HG02623 (cell line): ENCODE measurements around the gene NCAPG2.

ENCODE experiments used
- ATAC-seq: cut with Tn5 transposase; IDR thresholded peaks from one replicate; pipeline ENCODE4 v1.9.1; 2021; ENCODE audit warnings: moderate library complexity; ENCODE audit not compliant: unreplicated experiment

The NCAPG2 gene

GRCh38 chr7:158606129-158606528, 98.5 kb downstream of the NCAPG2 start:
- ATAC-seq: no peak

DNA sequence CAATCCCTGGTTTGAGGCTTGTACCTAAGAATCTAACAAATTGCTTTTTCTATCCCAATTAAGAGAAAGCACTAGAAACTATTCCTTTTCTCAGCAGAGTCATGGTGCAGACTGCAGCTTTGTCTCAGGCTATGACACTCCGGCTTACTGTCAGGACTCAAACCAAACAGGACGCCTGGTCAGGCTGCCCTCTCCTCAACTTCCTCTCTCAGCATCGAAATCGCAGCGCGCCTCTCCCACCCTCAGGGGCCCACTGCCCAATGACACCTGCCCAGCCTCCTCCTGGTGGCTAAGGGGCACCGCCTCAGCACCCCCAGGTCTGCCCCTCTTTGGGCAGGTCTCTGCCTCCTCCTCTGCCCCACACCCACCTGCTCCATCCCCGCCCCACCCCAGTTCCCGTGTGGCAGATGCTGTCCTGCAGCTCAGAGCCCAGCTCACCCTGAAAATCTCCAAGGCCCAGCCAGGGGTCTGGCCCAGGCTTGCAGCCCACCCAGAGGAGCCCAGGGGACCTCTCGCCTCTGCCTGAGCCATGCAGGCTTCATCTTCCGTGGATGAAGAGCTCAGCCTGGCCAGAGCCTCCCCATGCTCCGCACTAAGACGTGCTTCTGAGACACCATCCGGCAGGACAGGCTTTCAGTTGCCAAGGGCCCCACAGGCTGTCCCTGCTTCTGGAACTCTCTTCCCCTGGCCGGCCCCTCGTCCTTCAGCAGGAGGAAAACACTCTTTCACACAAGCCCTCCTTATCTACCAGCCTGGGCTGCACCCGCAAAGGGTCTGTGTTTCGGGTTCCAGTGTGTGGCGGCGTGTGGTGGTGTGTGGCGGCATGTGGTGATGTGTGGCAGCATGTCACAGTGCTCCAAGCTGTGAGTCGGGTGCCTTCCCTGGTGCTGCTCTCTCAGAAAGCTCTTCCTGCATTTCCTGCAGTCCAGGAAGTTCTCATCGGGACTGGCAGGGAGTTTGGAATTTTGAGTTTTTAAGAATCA, 100.5 kb downstream of the NCAPG2 start:
- no peak for ATAC-seq

GRCh38 chr7:158602905-158603772, 101.5 kb downstream of the NCAPG2 start:
- ATAC-seq: peak; percentile 76

DNA sequence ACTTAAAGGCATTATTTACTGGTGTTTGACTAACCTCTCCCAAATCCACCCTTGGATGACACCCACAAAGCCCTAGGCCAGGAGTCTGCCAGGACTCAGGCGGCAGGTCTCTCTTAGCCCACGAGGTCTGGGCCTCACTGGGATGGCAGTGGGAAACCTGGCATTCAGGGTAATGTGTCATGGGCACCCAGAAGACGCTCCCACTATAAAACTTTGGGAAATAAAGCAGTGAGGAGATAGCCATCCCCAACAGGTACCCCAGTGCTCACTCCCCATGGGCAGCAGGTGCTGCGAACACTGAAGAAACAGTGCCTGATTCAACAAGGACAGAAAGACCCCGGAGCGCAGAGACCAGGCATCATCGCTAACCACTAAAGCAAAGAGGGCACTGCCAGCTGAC, 102.6 kb downstream of the NCAPG2 start:
- ATAC-seq: no peak

DNA sequence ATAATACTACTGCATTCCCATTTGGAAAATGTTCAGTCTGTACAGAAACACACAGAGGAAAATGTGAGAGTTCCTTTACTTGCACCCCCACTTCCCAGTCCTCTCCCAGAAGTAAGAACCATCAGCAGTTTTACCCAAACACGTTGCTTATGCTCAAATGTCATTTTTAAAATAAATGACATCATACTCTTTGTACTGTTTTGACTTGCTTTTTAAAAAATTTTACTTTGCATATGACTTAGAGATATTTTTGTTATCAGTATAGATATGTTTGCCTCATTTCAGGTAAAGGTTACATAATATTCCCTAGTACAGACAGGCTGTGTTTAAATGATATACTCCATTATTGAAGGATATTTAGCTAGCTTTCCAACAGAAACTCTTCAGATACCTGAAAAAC, 103.5 kb downstream of the NCAPG2 start:
- ATAC-seq: no peak

DNA sequence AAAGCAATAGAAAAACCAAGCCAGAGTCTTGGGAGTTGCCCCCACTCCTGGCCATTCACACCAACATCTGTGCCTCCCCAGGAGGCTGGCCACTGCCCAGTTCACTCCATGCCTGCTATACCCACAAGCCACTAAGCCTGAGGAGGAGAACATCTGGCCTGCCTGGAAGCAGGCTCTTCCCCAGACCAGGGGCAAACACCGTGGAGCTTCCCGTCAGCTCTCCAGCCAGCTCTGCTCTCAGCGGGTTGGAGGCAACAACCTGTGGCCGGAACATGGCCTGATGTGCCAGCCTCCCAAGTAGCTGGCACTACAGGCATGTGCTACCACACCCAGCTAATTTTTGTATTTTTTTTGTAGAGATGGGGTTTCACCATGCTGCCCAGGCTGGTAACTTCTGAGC, 107.9 kb downstream of the NCAPG2 start:
- no peak for ATAC-seq

DNA sequence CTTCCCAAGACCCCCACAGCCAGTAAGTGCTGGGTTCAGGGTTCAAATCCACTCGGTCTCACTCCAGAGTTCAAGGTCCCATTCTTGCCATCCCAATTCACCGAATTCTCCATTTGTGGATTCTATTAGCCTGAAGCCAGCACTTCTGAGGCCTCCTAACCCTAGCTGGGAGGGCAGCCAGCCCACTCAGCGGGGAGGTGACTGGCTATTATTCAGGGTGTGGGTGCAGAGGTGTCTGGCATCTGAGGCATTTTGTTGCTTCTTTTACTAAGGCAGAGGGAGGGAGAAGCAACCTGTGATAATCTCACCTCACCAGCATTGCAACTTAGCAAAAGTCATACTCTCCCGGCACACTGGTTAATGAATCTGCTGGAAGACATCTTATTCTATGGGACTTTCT, 108.3 kb downstream of the NCAPG2 start:
- ATAC-seq: no peak

DNA sequence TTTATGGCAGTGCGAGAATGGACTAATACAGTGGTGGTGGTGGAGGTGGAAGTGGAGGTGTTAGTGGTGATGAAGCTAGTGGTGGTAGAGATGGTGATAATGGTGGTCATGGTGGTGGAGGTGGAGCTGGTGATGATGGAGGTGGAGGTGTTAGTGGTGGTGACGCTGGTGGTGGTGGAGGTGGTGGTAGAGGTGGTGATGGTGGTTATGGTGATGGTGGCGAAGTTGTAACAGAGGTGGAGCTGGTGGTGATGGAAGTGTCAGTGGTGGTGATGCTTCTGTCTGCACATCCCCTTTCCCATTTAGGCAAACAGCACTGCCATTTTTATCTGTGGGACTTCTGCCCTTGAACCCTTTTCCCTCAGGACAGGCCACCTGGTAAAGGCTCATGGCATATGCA, 109.5 kb downstream of the NCAPG2 start:
- no peak for ATAC-seq

- ATAC-seq: no peak
Measured at GRCh38 chr7:158592541-158592940, 112.1 kb downstream of the NCAPG2 start.

- no peak for ATAC-seq
Measured at GRCh38 chr7:158591944-158592343, 112.7 kb downstream of the NCAPG2 start.

- ATAC-seq: no peak
Measured at GRCh38 chr7:158590181-158590530, 114.4 kb downstream of the NCAPG2 start.

DNA sequence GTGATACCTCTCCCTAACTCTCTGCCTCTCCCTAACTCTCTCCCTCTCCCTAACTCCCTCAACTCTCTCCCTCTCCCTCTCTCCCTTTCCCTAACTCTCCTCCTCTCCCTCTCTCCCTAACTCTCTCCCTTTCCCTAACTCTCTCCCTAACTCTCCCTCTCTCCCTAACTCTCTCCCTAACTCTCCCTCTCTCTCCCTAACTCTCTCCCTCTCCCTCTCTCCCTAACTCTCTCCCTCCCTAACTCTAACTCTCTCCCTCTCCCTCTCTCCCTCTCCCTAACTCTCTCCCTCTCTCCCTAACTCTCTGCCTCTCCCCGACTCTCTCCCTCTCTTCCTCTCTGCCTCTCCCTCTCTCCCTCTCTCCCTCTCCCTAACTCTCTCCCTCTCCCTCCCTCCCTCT, 115.0 kb downstream of the NCAPG2 start:
- ATAC-seq: no peak

DNA sequence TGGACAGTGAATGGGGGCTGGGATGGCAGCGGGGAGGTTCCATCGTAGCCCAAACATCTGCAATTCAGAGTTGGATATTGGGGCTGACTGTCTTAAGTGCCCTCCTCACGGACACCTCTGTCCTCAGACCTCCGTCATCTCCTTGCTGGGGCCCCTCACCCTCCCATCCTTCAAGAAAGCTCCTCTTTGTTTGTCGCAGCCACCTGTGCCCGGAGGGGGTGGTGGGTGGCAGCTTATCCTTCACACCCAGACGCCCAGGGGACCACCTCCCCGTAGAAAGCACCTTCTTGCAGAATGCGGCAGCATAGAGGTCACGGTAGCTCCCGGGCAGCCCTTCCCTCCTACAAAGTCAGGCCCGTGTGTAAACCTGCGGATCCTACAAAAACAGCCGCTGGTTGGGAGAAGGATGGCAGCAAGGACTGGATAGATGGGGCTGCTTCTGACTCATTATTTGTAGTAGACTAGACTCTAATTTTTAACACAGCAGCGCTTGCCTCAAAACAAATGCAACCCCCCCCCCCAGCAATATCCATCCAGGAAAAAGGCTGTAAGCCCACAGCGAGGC, 115.6 kb downstream of the NCAPG2 start:
- ATAC-seq: no peak

GRCh38 chr7:158588085-158588877, 116.3 kb downstream of the NCAPG2 start:
- no peak for ATAC-seq

- no peak for ATAC-seq
Measured at GRCh38 chr7:158587162-158588084, 117.2 kb downstream of the NCAPG2 start, which contains the start of gene PTPRN2. Gene PTPRN2, minus strand, starts transcription at chr7:158587823.

GRCh38 chr7:158586499-158587161, 118.0 kb downstream of the NCAPG2 start:
- no peak for ATAC-seq

DNA sequence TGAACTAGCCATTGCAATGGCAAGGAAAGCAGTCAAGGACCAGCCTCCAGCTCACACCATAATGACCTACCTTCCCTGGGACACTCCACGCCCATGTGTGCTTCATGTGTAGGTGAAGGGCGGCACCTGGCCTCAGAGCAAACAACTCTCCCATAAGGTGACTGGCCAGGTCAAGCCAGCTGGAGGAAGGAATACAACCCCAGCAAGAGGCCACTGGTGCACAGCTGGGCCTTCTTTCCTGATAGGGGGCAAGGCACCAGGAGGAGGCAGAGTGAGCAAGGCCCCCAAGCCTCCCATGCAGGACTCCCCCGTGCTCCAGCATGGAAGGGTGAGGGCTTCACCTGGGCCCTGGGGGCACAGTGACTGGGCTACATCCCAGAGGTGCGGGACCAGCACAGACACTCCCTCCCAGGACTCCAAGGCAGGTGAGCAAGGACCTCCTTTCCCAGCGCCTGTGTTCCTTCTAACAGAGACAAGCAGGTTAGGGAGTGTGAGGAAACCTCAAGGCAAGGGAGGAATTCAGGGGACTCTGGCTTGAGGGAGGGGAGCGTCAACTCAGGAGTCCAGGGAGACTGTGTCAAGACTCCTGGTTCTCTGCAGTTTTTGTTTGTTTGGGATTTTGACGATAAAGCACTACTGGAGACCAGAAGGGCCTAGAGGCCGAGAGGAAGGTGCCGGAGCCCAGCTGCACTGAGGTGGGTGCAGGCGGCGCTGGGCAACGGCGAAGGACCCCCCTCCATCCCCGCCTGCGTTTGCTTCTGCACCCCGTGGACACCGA, 118.7 kb downstream of the NCAPG2 start:
- no peak for ATAC-seq

GRCh38 chr7:158584407-158584806, 120.2 kb downstream of the NCAPG2 start:
- ATAC-seq: no peak
